GM18870 (cell line): ENCODE data around the gene ORC3.
"Not testable (repeated sequence)": the region's sequence is repeated elsewhere in the genome, so short reads cannot be mapped to it uniquely, and the experiment has no call there.

Experiments
- ATAC-seq: cut with Tn5 transposase; IDR thresholded peaks from one replicate; pipeline ENCODE4 v1.9.1; 2021; ENCODE audit warnings: moderate library complexity; ENCODE audit not compliant: unreplicated experiment

Gene ORC3

GRCh38 chr6:87658516-87658915, 68.6 kb downstream of the ORC3 start:
- ATAC-seq, result no peak

- no peak for ATAC-seq
Observed at GRCh38 chr6:87660226-87660911, 70.4 kb downstream of the ORC3 start.

- ATAC-seq, result no peak
Observed at GRCh38 chr6:87661016-87661415, 71.1 kb downstream of the ORC3 start.

DNA sequence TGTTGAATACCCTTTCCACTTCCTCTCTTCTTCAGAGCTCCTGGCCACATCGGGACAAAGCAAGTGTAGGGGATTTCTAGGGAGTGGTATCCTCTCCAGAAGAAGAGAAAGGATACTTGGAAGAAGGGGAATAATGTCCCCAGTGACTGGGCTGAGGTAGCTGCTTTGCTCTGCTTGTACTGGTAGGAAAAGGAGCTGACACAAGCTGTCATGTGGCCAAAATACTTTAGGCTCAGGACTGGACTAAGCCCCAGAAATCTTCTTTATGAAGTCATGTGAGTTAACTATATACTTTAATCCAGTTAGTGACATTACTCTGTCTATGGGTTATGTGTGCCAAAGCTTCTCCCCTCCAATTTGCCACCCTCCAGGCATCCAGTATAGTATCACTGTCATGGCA, 71.6 kb downstream of the ORC3 start:
- ATAC-seq, result no peak

DNA sequence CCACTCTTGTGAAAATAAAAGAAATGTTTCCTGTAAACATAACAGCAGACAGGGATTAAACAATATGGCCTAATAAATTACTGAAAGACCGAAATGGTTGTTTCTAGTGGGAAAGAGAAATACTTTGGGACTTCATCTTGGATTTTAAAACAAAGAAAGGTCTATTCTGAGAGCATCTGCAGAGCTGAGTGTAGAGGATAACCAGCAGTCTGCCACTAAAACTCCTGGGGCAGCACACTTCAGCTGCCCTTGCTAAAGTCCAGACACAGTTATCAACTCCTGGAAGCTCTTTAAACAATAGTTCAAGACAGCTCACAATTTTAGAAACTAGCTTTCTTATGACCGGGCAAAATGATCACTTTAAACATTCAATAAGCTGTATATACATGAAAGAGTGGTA, 73.5 kb downstream of the ORC3 start:
- ATAC-seq, result no peak

DNA sequence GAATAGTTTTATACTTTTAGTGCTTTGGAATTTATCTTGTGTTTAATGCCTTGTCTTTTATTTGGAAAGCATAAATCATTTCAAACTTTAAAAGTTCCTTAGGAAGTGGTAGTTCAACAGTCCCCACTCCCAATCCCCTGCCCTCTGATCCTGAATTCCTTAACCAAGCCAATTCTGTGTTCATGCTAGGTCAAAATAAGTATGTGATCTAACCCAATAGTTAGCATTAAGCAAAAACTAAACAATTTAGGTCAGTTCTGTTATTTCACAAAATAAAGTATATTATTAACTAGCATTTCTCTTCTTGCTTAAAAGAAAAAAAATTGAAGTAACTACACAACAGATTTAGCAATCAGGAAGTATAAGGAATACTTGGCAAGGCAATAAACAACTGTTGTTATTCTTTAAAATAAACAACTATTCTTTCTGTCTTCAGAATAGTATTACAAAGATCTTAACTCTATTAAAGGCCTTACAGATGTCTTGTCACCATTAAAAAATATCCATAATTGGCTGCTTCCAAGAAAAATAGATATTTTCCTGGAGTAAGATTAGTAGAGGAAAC, 75.1 kb downstream of the ORC3 start:
- no peak for ATAC-seq

GRCh38 chr6:87667032-87667431, 77.1 kb downstream of the ORC3 start:
- ATAC-seq, result no peak

DNA sequence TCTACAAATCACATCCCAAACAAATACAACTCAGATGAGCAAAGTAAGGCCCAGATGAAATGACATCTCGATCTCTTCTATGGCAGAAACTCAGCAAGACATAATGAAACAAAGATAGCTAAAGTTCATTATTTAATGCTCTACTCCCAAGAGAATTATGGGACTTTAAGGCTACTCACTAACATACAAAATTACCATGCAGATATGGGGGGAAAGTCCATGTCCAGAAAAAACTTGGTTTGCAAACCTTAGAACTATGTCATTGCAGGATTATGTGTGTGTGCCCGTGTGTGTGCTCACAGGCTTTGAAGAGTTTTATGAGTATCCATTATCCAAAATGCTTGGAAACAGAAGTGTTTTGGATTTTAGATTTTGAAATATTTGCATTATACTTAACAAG, 78.1 kb downstream of the ORC3 start:
- no peak for ATAC-seq

- peak; percentile 51 for ATAC-seq
Observed at GRCh38 chr6:87669051-87669450, 79.1 kb downstream of the ORC3 start.

DNA sequence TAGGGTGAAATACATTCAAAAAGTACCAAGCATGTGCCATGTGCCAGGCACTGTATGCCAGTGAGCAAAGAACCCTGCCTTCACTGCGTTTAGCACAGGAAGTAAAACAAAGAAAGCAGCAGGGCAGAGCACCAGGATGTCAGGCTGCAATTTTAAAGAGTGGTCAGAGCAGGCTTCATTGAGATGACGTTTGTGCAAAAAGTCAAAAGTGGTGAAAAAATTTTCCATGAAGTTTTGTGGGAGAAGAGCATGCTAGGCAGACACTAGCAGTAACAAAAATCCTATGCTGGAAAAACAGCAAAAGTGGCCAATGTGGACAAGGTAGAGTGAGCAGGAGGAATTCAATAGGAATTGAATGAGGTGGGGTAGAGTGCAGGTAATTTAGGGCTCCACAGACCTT, 80.8 kb downstream of the ORC3 start:
- no peak for ATAC-seq

GRCh38 chr6:87671555-87672029, 81.7 kb downstream of the ORC3 start:
- ATAC-seq, result no peak

- ATAC-seq, result no peak
Observed at GRCh38 chr6:87672641-87673040, 82.7 kb downstream of the ORC3 start.

DNA sequence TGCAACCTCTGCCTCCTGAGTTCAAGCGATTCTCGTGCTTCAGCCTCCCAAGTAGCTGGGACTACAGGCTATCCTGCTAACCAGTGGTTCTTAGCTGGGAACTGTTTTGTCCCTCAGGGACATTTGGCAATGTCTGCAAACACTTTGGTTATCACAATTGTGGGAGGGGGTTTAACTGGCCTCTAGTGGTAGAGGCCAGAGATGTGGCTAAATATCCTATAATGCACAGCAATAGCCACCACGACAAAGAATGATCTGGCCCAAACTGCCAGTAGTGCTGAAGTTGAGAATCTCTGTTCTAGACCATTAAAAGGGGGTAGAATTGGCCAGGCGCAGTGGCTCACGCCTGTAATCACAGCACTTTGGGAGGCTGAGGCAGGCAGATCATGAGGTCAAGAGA, 83.3 kb downstream of the ORC3 start:
- no peak for ATAC-seq

GRCh38 chr6:87674290-87674689, 84.4 kb downstream of the ORC3 start:
- ATAC-seq, result no peak

DNA sequence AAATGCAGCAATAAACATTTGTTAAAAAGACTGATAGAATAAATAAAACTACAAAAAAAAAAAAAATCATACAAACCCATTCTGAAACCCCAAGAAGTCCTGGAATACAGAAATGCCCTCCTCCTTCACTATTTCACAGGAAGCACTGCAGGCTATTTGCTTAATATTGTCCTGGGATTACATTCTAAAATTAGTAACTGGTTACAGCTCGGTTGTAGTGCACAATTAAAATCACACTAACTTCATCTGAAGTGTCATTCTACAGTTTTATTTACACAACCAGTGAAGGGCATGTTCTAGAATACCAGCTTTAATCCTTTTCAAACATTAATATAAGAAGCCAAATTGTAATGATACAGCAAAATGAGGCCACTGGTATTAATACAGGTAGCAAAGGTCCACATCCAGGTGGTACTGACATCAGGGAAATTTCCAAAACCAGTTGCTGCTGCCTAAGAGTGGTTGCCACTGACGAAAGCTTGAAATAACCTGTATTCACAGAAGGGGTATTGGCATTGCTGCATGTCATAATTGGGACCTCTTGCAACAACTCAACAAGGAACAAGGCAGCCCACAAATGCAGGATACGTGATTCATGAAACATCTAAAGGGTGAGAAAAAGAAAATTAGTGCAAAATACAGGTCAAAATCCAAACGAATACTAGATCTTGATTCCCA, 85.2 kb downstream of the ORC3 start:
- no peak for ATAC-seq

DNA sequence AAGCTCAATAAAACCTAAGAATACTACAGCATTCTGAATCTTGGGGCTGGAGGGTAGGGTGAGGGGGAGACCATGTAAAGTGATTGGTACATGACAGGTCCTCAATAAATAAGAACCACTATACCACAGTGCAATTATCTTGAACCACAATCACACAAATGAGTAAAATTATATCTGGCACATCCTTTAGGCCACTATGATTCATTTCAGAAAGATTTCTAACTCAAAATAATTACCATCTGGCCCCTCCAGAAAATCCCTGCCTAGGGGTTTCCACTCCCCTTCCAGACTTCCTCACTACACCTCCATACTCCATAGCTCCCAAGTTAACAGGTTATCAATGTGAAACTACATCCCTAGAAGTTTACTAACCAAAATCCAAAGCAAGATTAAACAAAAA, 92.4 kb downstream of the ORC3 start:
- ATAC-seq, result peak; percentile 49

DNA sequence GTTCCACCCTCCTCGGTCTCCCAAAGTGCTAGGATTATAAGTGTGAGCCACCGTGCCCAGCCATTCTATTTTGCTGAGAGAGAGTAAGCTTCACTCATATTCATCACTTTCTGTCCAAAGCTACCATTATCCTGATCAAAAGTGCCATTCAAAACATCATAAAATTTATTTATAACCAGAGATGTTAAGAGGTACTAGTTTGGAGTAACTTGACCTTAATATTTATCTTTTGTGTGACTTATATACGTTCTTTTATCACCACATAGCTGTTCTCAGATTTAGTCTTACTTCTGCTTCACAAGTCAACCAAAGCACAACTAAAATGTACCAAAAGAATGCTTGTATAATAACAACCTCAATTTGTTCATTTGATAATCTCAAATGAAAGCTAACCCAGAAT, 94.0 kb downstream of the ORC3 start:
- ATAC-seq, result no peak

DNA sequence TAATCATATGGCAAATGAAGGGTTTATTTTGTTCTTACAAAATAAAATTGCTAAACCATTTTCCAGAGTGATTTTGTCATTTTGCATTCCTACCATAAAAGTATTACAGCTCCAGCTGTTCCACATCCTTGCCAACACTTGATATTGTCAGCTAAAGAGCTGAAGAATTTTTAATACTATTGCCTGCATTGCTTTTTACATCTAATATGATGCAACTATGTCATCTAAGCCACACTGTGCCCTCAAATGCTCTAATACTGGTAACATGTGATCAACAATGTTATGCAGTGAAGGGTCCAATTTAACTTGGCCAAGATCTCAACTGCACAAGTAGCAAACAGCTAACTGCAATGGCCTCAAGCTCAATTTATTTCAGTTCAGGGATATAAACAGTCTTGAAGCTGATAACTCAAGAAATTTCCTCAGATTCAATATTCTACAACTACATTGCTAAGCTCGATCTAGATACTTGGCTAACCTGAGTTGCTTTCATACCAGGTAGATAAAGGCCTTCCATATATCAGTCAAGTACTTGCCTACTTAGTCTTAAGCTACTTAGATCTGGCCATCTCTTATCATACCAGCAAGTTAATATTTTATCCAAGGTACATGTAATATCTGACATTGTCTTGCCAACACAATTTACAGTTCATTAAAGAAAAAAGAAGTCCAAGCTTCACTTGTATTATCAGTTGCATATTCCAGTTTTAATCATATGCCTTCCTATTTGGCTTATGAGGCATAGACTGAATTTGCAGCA, 95.1 kb downstream of the ORC3 start:
- ATAC-seq, result no peak

GRCh38 chr6:87686636-87687205, 96.8 kb downstream of the ORC3 start:
- not testable (repeated sequence) for ATAC-seq

- no peak for ATAC-seq
Observed at GRCh38 chr6:87687296-87687695, 97.4 kb downstream of the ORC3 start.

GRCh38 chr6:87687893-87688292, 98.0 kb downstream of the ORC3 start:
- ATAC-seq, result not testable (repeated sequence)
